NCI-H460 (cell line): Measurements from ENCODE around the gene CSH1. TPM values are rescaled to one million over a fixed set of nuclear protein-coding genes. Genes with fewer than 3 reads are reported as not detected.
"Not testable (repeated sequence)": the region's sequence is repeated elsewhere in the genome, so short reads cannot be mapped to it uniquely, and the experiment has no call there.

ENCODE experiments used
- DNase-seq: peaks from one replicate; pipeline ENCODE4 v3.0.0-alpha.2; 2016; ENCODE audit warnings: low read depth; ENCODE audit errors: extremely low read depth
- total RNA-seq: library from RNA; depleted of rRNA; stranded (reverse); fragments of >200 nt; shearing (Covaris generic); gene quantifications from 2 replicates; pipeline ENCODE4 v1.2.3, GENCODE V29; 2014

The CSH1 gene
- total RNA-seq, 1 experiment from 2014 or later: not detected

GRCh38 chr17:63929860-63930766, 33.7 kb upstream of the CSH1 start:
- DNase-seq: no peak

DNA sequence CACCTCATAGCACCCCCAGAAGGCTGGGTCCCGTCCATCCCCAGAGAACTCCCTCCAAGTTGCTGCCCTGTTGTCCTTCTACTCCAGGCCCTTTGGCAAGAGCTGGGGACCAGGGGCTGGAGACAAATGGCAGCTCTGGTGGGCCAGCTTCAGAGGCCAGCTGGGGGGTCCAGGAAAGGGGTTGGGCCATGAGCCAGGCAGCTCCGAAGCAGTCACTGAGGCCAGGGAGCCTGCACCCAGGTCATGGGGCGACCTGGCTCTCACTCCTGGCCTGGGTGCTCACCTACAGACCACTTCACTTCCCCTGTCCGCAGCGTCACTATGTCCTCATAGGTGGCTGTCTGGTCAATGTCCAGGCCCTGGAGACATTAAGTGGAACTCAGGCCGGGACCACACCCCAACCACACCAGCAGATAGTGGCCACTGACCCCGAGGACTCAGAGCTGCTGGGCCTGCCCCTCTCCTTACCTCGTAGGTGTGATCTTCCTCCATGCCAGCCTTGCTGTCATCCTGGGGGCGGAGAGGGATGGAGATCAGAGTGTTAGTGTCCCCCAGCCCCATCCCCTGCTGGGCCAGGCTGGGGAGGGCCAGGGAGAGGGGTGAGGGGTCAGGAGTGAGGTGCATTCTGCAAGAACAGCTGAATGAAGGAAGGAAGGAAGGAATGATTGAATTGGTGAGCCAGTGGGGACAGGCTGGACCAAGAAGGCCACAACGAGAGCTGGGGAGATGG, 32.8 kb upstream of the CSH1 start:
- DNase-seq: no peak

GRCh38 chr17:63928172-63928666, 31.8 kb upstream of the CSH1 start:
- no peak for DNase-seq

DNA sequence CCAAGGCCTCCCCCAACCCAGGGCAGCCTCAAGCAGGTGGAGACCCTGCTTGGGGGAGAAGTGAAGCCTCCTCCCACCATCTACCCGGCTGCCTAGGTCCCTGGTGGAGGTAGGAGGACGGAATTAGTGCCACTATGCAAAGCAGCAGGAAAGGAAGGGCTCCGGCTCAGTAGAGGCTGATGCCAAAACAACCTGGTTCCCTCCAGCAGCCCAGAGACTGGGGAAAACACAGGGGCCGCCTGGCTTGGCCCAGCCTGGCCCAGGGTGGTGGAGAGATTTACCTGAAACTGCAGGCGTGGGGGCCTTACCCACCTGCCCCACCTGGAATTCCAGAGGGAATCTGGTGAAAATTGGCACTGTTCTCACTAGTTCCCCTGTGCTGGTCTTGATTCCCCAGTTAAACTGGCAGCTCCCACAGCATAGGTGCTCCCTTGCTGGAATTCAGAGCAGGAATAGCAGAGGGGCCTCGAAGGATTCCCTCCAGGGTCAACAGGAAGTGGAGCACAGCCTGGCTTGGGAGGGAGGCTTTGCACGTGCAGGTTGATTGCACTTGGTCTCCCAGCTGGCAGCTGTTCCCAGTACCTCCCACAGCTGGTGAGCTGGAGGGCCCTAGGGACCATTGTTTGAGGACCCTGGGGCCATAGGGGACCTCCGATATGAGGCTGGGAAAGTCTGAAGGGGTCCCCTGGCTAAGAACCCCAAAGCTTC, 31.2 kb upstream of the CSH1 start:
- DNase-seq: no peak

DNA sequence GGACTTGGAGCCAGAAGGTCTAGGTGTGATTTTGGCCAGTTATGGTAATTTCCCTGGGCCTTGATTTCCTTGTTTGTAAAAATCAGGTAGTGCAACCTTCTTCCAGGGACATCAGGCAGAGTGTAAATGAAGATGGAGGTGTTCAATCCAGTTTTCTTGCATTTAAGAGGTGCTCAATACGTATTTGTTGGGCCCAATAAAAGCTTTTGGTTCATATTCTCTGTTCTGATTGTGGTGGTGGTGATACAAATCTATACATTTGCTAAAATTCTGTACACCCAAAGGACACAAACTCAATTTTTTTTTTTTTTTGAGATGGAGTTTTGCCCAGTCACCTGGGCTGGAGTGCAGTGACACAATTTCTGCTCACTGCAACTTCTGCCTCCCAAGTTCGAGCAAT, 29.8 kb upstream of the CSH1 start:
- DNase-seq: no peak

GRCh38 chr17:63925615-63926014, 29.2 kb upstream of the CSH1 start:
- DNase-seq: no peak

DNA sequence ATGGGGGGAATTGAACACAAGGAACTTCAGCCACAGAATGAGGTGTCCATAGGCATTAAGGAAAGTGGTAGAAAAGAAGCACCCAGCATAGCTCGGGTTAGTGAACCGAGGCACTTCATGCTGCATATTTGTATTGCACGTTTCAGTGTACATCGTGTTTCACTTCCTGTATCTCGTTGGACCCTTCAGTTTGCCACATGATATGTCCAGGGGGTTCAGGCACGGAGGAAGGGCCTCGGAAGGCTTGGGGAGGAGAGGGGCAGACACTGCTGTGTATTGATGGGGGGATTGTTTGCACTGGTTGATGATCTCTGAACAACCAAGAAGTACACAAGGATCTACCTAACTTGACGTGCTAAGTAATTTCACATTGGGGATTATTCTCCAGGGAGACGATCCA, 26.0 kb upstream of the CSH1 start:
- DNase-seq: not testable (repeated sequence)

- not testable (repeated sequence) for DNase-seq
These were observed 24.4 kb upstream of the CSH1 start for GRCh38 chr17:63920779-63921178.

GRCh38 chr17:63920050-63920449, 23.7 kb upstream of the CSH1 start:
- DNase-seq: not testable (repeated sequence)

GRCh38 chr17:63919311-63919723, 22.9 kb upstream of the CSH1 start:
- peak; percentile 58 for DNase-seq

DNA sequence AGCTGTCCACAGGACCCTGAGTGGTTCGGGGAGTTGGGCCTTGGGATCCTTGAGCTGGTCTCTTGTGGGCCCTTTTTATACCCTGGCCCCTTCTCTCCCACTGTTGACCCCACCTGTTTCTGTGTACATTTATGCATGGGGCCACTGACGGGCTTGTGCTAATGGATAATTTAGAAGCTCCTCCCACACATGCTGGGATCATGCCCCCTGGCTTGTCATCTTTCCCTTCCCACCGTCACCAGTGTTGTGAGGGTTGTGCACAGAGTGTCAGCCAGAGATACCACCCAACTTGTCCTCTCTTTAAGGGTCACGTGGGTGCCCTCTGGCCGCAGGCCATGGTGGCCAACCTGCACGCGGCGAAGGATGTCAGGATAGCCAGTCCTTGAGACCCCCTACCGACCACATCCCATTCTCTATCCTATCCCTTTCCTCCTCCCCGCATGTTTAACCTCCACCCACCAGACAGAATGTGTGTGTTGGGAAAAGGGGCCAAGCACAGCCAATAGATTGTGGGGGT, 22.5 kb upstream of the CSH1 start, which contains the start of gene GH1:
Gene GH1 (minus strand): TSS at position 51 of the 517 bp plus-strand sequence. CDS start 63 bp downstream, outside the sequence.
- not testable (repeated sequence) for DNase-seq

DNA sequence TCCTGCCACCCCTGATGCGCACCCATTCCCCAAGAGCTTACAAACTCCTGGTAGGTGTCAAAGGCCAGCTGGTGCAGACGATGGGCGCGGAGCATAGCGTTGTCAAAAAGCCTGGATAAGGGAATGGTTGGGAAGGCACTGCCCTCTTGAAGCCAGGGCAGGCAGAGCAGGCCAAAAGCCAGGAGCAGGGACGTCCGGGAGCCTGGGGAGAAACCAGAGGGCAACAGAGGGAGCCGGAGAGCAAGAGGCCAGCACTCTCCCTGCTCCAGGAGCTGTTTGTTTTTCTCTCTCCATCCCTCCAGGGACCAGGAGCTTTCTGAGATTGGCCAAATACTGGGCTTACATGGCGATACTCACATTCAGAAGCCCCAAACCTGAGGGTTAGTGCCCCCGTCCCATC, 21.9 kb upstream of the CSH1 start:
- DNase-seq: no peak

- no peak for DNase-seq
These were observed 21.3 kb upstream of the CSH1 start for GRCh38 chr17:63917646-63918045.

- not testable (repeated sequence) for DNase-seq
These were observed 20.8 kb upstream of the CSH1 start for GRCh38 chr17:63917206-63917605.

GRCh38 chr17:63916566-63917185, 20.3 kb upstream of the CSH1 start:
- no peak for DNase-seq

GRCh38 chr17:63915753-63916152, 19.4 kb upstream of the CSH1 start:
- DNase-seq: not testable (repeated sequence)

GRCh38 chr17:63914471-63914870, 18.1 kb upstream of the CSH1 start:
- DNase-seq: no peak

DNA sequence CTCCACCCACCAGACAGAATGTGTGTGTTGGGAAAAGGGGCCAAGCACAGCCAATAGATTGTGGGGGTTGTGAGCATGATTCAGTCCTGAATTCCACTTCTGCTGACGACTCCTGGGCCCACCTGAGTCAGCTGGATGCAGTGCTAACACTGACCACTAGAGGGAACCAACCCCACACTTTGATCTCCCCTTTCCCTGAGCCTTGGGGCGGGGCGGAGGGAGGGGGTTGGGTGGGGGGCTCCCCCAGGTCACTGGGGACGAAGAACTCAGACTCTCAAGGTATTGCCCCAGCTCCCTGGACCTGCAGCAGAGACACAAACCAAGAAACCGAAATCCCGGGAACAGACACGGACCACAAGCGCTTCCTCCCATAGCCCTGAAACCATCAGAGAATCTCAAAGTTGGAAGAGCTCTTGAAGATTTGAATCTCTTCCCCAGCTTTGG, 15.3 kb upstream of the CSH1 start:
- DNase-seq: peak; percentile 32

- DNase-seq: no peak
These were observed 14.8 kb upstream of the CSH1 start, which contains the start of gene CSHL1 for GRCh38 chr17:63911041-63911635. CSHL1 (minus strand) TSS chr17:63911258; CDS start chr17:63911196, 62 bp downstream.
